HCT116 (cell line): Measurements from ENCODE around the gene POP4. TPM values are rescaled to one million over a fixed set of nuclear protein-coding genes. Genes with fewer than 3 reads are reported as not detected.

Experiments used
- ATAC-seq: fragments of 200-7000 bp; cut with Tn5 transposase; 2 replicates; pipeline ENCODE4 v1.9.1; 2020; ENCODE audit warnings: mild to moderate bottlenecking, moderate library complexity
- BruUV-seq: library from RNA; stranded (reverse); fragments of 400-500 nt; replicated peaks from 2 replicates; lab custom pipeline; 2021; lab: Mats Ljungman, UMichigan
- CTCF ChIA-PET: fragments of 300-600 bp; sonication (Branson Sonifier 250); formaldehyde crosslinking; loops from one replicate; lab custom pipeline; 2021; ENCODE audit warnings: antibody characterized with exemption; lab: Charles Lee
- POLR2A ChIA-PET: fragments of 300-600, 350-600 bp; sonication (Branson Sonifier 250); formaldehyde crosslinking; loops from one replicate; lab custom pipeline; 2021; ENCODE audit warnings: antibody characterized with exemption; lab: Charles Lee
- RAD21 ChIA-PET, 2 experiments: fragments of 300-600 bp; sonication (Branson Sonifier 250); formaldehyde crosslinking; loops; one replicate each; lab custom pipeline; 2023; ENCODE audit warnings: low total read pairs in 2 of 2; ENCODE audit not compliant: uncharacterized antibody in 2 of 2, unreplicated experiment in 2 of 2, low non-redundant PET in 1 of 2; lab: Charles Lee
- DNase-seq: peaks from one replicate; pipeline ENCODE4 v3.0.0-alpha.2; 2010; ENCODE audit warnings: low read depth, low spot score
- H2AFZ ChIP-seq: fragments of 200-600 bp; shearing (Covaris generic), sonication (generic); 2 replicates; pipeline ENCODE4 v1.6.1; 2017; ENCODE audit warnings: low read depth, mixed run types, mixed read lengths, antibody characterized with exemption, low read length; ENCODE audit not compliant: poor library complexity, severe bottlenecking
- H3K27ac ChIP-seq: 2 replicates; pipeline ENCODE4 v1.5.1; 2012; ENCODE audit warnings: low read depth, low read length
- H3K27me3 ChIP-seq: fragments of 200-600 bp; sonication (generic); 2 replicates; pipeline ENCODE4 v1.6.1; 2016; ENCODE audit warnings: mixed run types, low read length, mixed read lengths; ENCODE audit not compliant: insufficient read depth
- H3K36me3 ChIP-seq, 2 experiments: fragments of 200-500 bp in 1 of 2; fragments of 200-600 bp in 1 of 2; sonication (Bioruptor generic) in 1 of 2; sonication (generic) in 1 of 2; 2 replicates each; pipeline versions ENCODE4 v1.5.1 to v1.6.1; 2014 to 2016; ENCODE audit warnings: low read length in 2 of 2, inconsistent platforms in 1 of 2, mixed read lengths in 1 of 2, mixed run types in 1 of 2; ENCODE audit not compliant: insufficient read depth in 2 of 2, control insufficient read depth in 1 of 2
- H3K4me1 ChIP-seq, 2 experiments: fragments of 200-600 bp in 1 of 2; sonication (generic) in 1 of 2; 2 replicates each; pipeline versions ENCODE4 v1.5.1 to v1.6.1; 2012 to 2017; ENCODE audit warnings: low read length in 2 of 2, inconsistent platforms in 1 of 2, mild to moderate bottlenecking in 1 of 2, mixed read lengths in 1 of 2, mixed run types in 1 of 2, moderate library complexity in 1 of 2; ENCODE audit not compliant: insufficient read depth in 2 of 2, control insufficient read depth in 1 of 2
- H3K4me2 ChIP-seq: fragments of 200-600 bp; sonication (generic); 2 replicates; pipeline ENCODE4 v1.6.1; 2017; ENCODE audit warnings: mixed run types, low read length, mixed read lengths
- H3K4me3 ChIP-seq, 2 experiments: fragments of 200-600 bp in 1 of 2; sonication (generic) in 1 of 2; replicated peaks in 1 of 2; 2 replicates each; pipeline ENCODE4 v1.5.1; 2011 to 2016; ENCODE audit warnings: low read length in 2 of 2, control low read depth in 1 of 2, low read depth in 1 of 2, mild to moderate bottlenecking in 1 of 2, mixed read lengths in 1 of 2, mixed run types in 1 of 2
- H3K79me2 ChIP-seq: fragments of 200-600 bp; sonication (generic); 2 replicates; pipeline ENCODE4 v1.6.1; 2017; ENCODE audit warnings: mild to moderate bottlenecking, mixed run types, low read length, moderate library complexity, mixed read lengths; ENCODE audit not compliant: insufficient read depth
- H3K9ac ChIP-seq: fragments of 200-600 bp; sonication (generic); 2 replicates; pipeline ENCODE4 v1.6.1; 2016; ENCODE audit warnings: low read length, mixed read lengths
- H3K9me2 ChIP-seq: fragments of 200-600 bp; sonication (generic), shearing (Covaris generic); 2 replicates; pipeline ENCODE4 v1.6.1; 2017; ENCODE audit warnings: mixed run types, mild to moderate bottlenecking, moderate library complexity; ENCODE audit not compliant: insufficient read depth
- H3K9me3 ChIP-seq, 2 experiments: fragments of 200-500 bp in 1 of 2; fragments of 200-600 bp in 1 of 2; sonication (Bioruptor generic) in 1 of 2; sonication (generic) in 1 of 2; 2 replicates each; pipeline ENCODE4 v1.6.1; 2014 to 2017; ENCODE audit warnings: low read length in 2 of 2, mixed read lengths in 2 of 2, inconsistent platforms in 1 of 2, low read depth in 1 of 2, mild to moderate bottlenecking in 1 of 2, mixed run types in 1 of 2, moderate library complexity in 1 of 2; ENCODE audit not compliant: control insufficient read depth in 1 of 2, insufficient read depth in 1 of 2
- H4K20me1 ChIP-seq: fragments of 200-600 bp; sonication (generic), shearing (Covaris generic); 2 replicates; pipeline ENCODE4 v1.6.1; 2017; ENCODE audit warnings: mixed run types, mild to moderate bottlenecking, moderate library complexity; ENCODE audit not compliant: insufficient read depth
- ATF3 ChIP-seq: IDR thresholded peaks from 2 replicates; pipeline ENCODE4 v1.6.1; 2012
- CBX3 ChIP-seq: IDR thresholded peaks from 2 replicates; pipeline ENCODE4 v1.6.1; 2012; ENCODE audit warnings: low read depth
- CTCF ChIP-seq, 3 experiments: fragments of 200-600 bp in 1 of 3; sonication (generic) in 1 of 3; IDR thresholded peaks in 2 of 3; conservative IDR thresholded peaks in 1 of 3; 2 replicates each; pipeline ENCODE4 v1.5.1; 2012 to 2017; ENCODE audit warnings: low read depth in 2 of 3, low read length in 2 of 3, antibody characterized with exemption in 1 of 3, borderline replicate concordance in 1 of 3, control low read depth in 1 of 3, mild to moderate bottlenecking in 1 of 3, mixed read lengths in 1 of 3, mixed run types in 1 of 3, moderate library complexity in 1 of 3; ENCODE audit not compliant: insufficient read depth in 1 of 3
- EGR1 ChIP-seq: IDR thresholded peaks from 2 replicates; pipeline ENCODE4 v1.6.1; 2012; ENCODE audit warnings: low read depth
- EZH2 ChIP-seq: fragments of 200-600 bp; sonication (generic); IDR thresholded peaks from 2 replicates; pipeline ENCODE4 v1.6.1; 2017; ENCODE audit warnings: antibody characterized with exemption, mixed run types
- EZH2phosphoT487 ChIP-seq: fragments of 200-600 bp; IDR thresholded peaks from 2 replicates; pipeline ENCODE4 v1.6.1; 2018; ENCODE audit warnings: antibody characterized with exemption, borderline replicate concordance
- FOSL1 ChIP-seq: IDR thresholded peaks from 2 replicates; pipeline ENCODE4 v1.6.1; 2012; ENCODE audit warnings: low read depth
- JUND ChIP-seq: IDR thresholded peaks from 2 replicates; pipeline ENCODE4 v1.6.1; 2012
- POLR2A ChIP-seq: IDR thresholded peaks from 2 replicates; pipeline ENCODE4 v1.7.0; 2011; ENCODE audit warnings: borderline replicate concordance; ENCODE audit not compliant: insufficient read depth, insufficient read length; ENCODE audit errors: extremely low read depth
- POLR2AphosphoS5 ChIP-seq: IDR thresholded peaks from 2 replicates; pipeline ENCODE4 v1.6.1; 2011; ENCODE audit warnings: mild to moderate bottlenecking, low read depth, low read length, moderate library complexity
- RAD21 ChIP-seq: IDR thresholded peaks from 2 replicates; pipeline ENCODE4 v1.6.1; 2012; ENCODE audit warnings: low read depth, mild to moderate bottlenecking
- REST ChIP-seq: IDR thresholded peaks from 2 replicates; pipeline ENCODE4 v1.6.1; 2012; ENCODE audit warnings: low read depth
- SIN3A ChIP-seq: IDR thresholded peaks from 2 replicates; pipeline ENCODE4 v1.6.1; 2012; ENCODE audit warnings: low read depth
- SP1 ChIP-seq: IDR thresholded peaks from 2 replicates; pipeline ENCODE4 v1.6.1; 2012; ENCODE audit warnings: low read depth
- SRF ChIP-seq: IDR thresholded peaks from 2 replicates; pipeline ENCODE4 v1.6.1; 2012; ENCODE audit warnings: low read depth
- YY1 ChIP-seq: IDR thresholded peaks from 2 replicates; pipeline ENCODE4 v1.6.1; 2011; ENCODE audit warnings: low read length, low read depth, moderate library complexity, mild to moderate bottlenecking; ENCODE audit not compliant: insufficient replicate concordance; ENCODE audit errors: extremely low read depth
- ZBTB33 ChIP-seq: IDR thresholded peaks from 2 replicates; pipeline ENCODE4 v1.6.1; 2011; ENCODE audit warnings: mild to moderate bottlenecking, low read length, moderate library complexity; ENCODE audit not compliant: insufficient replicate concordance; ENCODE audit errors: extremely low read depth
- ZFX ChIP-seq: fragments of 450-650 bp; IDR thresholded peaks from 2 replicates; pipeline ENCODE4 v1.6.1; 2017
- intact Hi-C: fragments of 100-400 bp; cut with micrococcal nuclease; formaldehyde crosslinking; loops from 2 replicates; pipeline ENCODE4 v1.10.0; 2022
- total RNA-seq: library from RNA; stranded (reverse); gene quantifications from one replicate; pipeline ENCODE4 v1.2.1, GENCODE V29; 2021; ENCODE audit not compliant: unreplicated experiment

Gene POP4
- total RNA-seq, 1 experiment from 2014 or later = 61.2 TPM

- intact Hi-C loops = no loop called here
- RAD21 ChIA-PET = no interaction called here
These were observed 35.5 kb downstream of the POP4 start for GRCh38 chr19:29641597-29641996.

More at GRCh38 chr19:29641597-29641996, 35.5 kb downstream of the POP4 start:
- no peak for TF ChIP-seq CBX3
- TF ChIP-seq EGR1 = no peak
- TF ChIP-seq SIN3A = no peak
- TF ChIP-seq POLR2AphosphoS5 = no peak
- no peak for TF ChIP-seq EZH2
- TF ChIP-seq POLR2A = no peak
- no peak for TF ChIP-seq EZH2phosphoT487
- no peak for TF ChIP-seq RAD21
- TF ChIP-seq JUND = no peak
- no peak for TF ChIP-seq SRF
- TF ChIP-seq ATF3 = no peak
- no peak for TF ChIP-seq FOSL1
- no peak for TF ChIP-seq REST
- no peak for TF ChIP-seq YY1
- no peak for TF ChIP-seq SP1
- no peak for TF ChIP-seq ZBTB33
- no peak for TF ChIP-seq ZFX
- TF ChIP-seq CTCF (IDR thresholded peaks at IDR 0.05 in 2 of 3, conservative IDR thresholded peaks at IDR 0.05 in 1 of 3; ENCODE audit: borderline replicate concordance in 1 of 3, insufficient read depth in 1 of 3, low read depth in 2 of 3, low read length in 2 of 3) = no peak
- no peaks in the 10 kb centered on the region for H3K36me3 ChIP-seq
- no peak for ATAC-seq
- H3K9ac ChIP-seq = no peak overlapping the region
- DNase-seq = no peak
- no peaks in the 10 kb centered on the region for H3K4me1 ChIP-seq
- H2AFZ ChIP-seq = no peak overlapping the region
- H3K27ac ChIP-seq = no peak overlapping the region
- no peaks in the 10 kb centered on the region for H3K9me2 ChIP-seq
- H3K4me2 ChIP-seq = no peak overlapping the region
- H3K9me3 ChIP-seq = no peaks in the 10 kb centered on the region
- no peaks in the 10 kb centered on the region for H4K20me1 ChIP-seq
- H3K79me2 ChIP-seq = no peaks in the 10 kb centered on the region
- CTCF ChIA-PET = no interaction called here
- H3K4me3 ChIP-seq = no peak overlapping the region
- H3K27me3 ChIP-seq = peaks cover 7% of the 10 kb centered on the region; the same call in 1 of the 2 replicates
- POLR2A ChIA-PET = no interaction called here
- no TSS peak for BruUV-seq
